AG08396 (cell line): ENCODE measurements around the gene NCK1.
"Not testable (repeated sequence)": the region's sequence is repeated elsewhere in the genome, so short reads cannot be mapped to it uniquely, and the experiment has no call there.

ENCODE experiments used
- DNase-seq: peaks from one replicate; pipeline ENCODE4 v3.0.0; 2012; ENCODE audit warnings: low spot score, mixed read lengths

Gene NCK1

GRCh38 chr3:136949146-136949545 is 87.1 kb downstream of the NCK1 start:
- DNase-seq, result no peak

GRCh38 chr3:136949708-136950107 is 87.7 kb downstream of the NCK1 start:
- no peak for DNase-seq

- no peak for DNase-seq
Measured at GRCh38 chr3:136950623-136951022, 88.6 kb downstream of the NCK1 start.

- DNase-seq, result peak; percentile 37
Measured at GRCh38 chr3:136952292-136952691, 90.3 kb downstream of the NCK1 start.

GRCh38 chr3:136954251-136954650 is 92.2 kb downstream of the NCK1 start:
- no peak for DNase-seq

- no peak for DNase-seq
Measured at GRCh38 chr3:136954980-136955780, 93.2 kb downstream of the NCK1 start.

GRCh38 chr3:136955813-136956212 is 93.8 kb downstream of the NCK1 start:
- DNase-seq, result peak; percentile 76

- no peak for DNase-seq
Measured at GRCh38 chr3:136956971-136957370, 95.0 kb downstream of the NCK1 start.

GRCh38 chr3:136957751-136958288 is 95.8 kb downstream of the NCK1 start, which contains the start of gene IL20RB:
IL20RB (plus strand) TSS chr3:136957983; CDS start chr3:136958114, 131 bp downstream.
- no peak for DNase-seq

- no peak for DNase-seq
Measured at GRCh38 chr3:136958939-136959338, 96.9 kb downstream of the NCK1 start.

- no peak for DNase-seq
Measured at GRCh38 chr3:136959599-136959998, 97.6 kb downstream of the NCK1 start.

- DNase-seq, result no peak
Measured at GRCh38 chr3:136960838-136961836, 99.1 kb downstream of the NCK1 start.

- no peak for DNase-seq
Measured at GRCh38 chr3:136962927-136963326, 100.9 kb downstream of the NCK1 start.

GRCh38 chr3:136969539-136969938 is 107.5 kb downstream of the NCK1 start:
- DNase-seq, result not testable (repeated sequence)

- no peak for DNase-seq
Measured at GRCh38 chr3:136973352-136973751, 111.3 kb downstream of the NCK1 start.

GRCh38 chr3:136974670-136975069 is 112.7 kb downstream of the NCK1 start:
- no peak for DNase-seq

- no peak for DNase-seq
Measured at GRCh38 chr3:136979204-136979603, 117.2 kb downstream of the NCK1 start.

- DNase-seq, result peak; percentile 39
Measured at GRCh38 chr3:136979684-136980083, 117.7 kb downstream of the NCK1 start.

- DNase-seq, result no peak
Measured at GRCh38 chr3:136982033-136982432, 120.0 kb downstream of the NCK1 start.

- DNase-seq, result no peak
Measured at GRCh38 chr3:136982520-136983138, 120.6 kb downstream of the NCK1 start.

GRCh38 chr3:136984837-136985236 is 122.8 kb downstream of the NCK1 start:
- no peak for DNase-seq

GRCh38 chr3:136987398-136987980 is 125.5 kb downstream of the NCK1 start:
- DNase-seq, result not testable (repeated sequence)
